Naive thymus-derived CD4-positive, alpha-beta T cell (primary cell): ENCODE data around the gene ZBTB7C. TPM values are rescaled to one million over a fixed set of nuclear protein-coding genes. Genes with fewer than 3 reads are reported as not detected.

Experiments used
- ATAC-seq: fragments of 150-1000 bp; cut with Tn5 transposase; 2 replicates; pipeline ENCODE4 v1.10.0; 2021; ENCODE audit warnings: mild to moderate bottlenecking, moderate library complexity
- CTCF ChIA-PET: fragments of 350-600 bp; sonication (Branson Sonifier 250); formaldehyde crosslinking; loops from one replicate; lab custom pipeline; 2021; ENCODE audit warnings: antibody characterized with exemption; lab: Charles Lee
- POLR2A ChIA-PET: fragments of 350-600 bp; sonication (Branson Sonifier 250); formaldehyde crosslinking; loops from one replicate; lab custom pipeline; 2021; ENCODE audit warnings: antibody characterized with exemption, inconsistent platforms; lab: Charles Lee
- DNase-seq, 9 donors: peaks; one replicate each; pipeline versions ENCODE4 v3.0.0 to v3.0.0-alpha.2; 2020 to 2022; ENCODE audit warnings: mixed read lengths in 1 of 9
- H3K27ac ChIP-seq: one replicate; pipeline ENCODE4 v1.7.0; 2013; ENCODE audit warnings: mild to moderate bottlenecking, low read depth, low read length, moderate library complexity
- H3K27me3 ChIP-seq, 2 donors: one replicate each; pipeline ENCODE4 v1.7.0; 2013; ENCODE audit warnings: low read length in 2 of 2, mild to moderate bottlenecking in 2 of 2, moderate library complexity in 2 of 2; ENCODE audit not compliant: control insufficient read depth in 2 of 2, insufficient read depth in 2 of 2
- H3K36me3 ChIP-seq, 3 experiments: 1 replicate in 2 of 3; 2 replicates in 1 of 3; pipeline ENCODE4 v1.7.0; 2013; ENCODE audit warnings: low read length in 3 of 3, mild to moderate bottlenecking in 3 of 3, moderate library complexity in 1 of 3; ENCODE audit not compliant: insufficient read depth in 3 of 3, control insufficient read depth in 2 of 3
- H3K4me1 ChIP-seq, 2 donors: one replicate each; pipeline ENCODE4 v1.7.0; 2013; ENCODE audit warnings: low read length in 2 of 2, mild to moderate bottlenecking in 2 of 2, moderate library complexity in 1 of 2; ENCODE audit not compliant: control insufficient read depth in 2 of 2, insufficient read depth in 2 of 2
- H3K4me3 ChIP-seq: 2 replicates; pipeline ENCODE4 v1.7.0; 2013; ENCODE audit warnings: mild to moderate bottlenecking, low read length
- H3K9me3 ChIP-seq, 3 experiments: 1 replicate in 2 of 3; 2 replicates in 1 of 3; pipeline ENCODE4 v1.7.0; 2013; ENCODE audit warnings: low read length in 3 of 3; ENCODE audit not compliant: control insufficient read depth in 2 of 3
- H3K27ac Mint-ChIP-seq, 9 donors: one replicate each; pipeline ENCODE4 v1.8.0; 2020 to 2022; ENCODE audit warnings: mixed read lengths in 9 of 9, mild to moderate bottlenecking in 8 of 9, moderate library complexity in 5 of 9, inconsistent platforms in 2 of 9
- H3K27me3 Mint-ChIP-seq, 5 donors: one replicate each; pipeline ENCODE4 v1.8.0; 2021 to 2022; ENCODE audit warnings: mixed read lengths in 5 of 5, mild to moderate bottlenecking in 1 of 5
- H3K36me3 Mint-ChIP-seq, 5 donors: one replicate each; pipeline ENCODE4 v1.8.0; 2020 to 2022; ENCODE audit warnings: mixed read lengths in 5 of 5, mild to moderate bottlenecking in 3 of 5, inconsistent platforms in 1 of 5
- H3K4me1 Mint-ChIP-seq, 7 donors: one replicate each; pipeline ENCODE4 v1.8.0; 2020 to 2022; ENCODE audit warnings: mixed read lengths in 7 of 7, mild to moderate bottlenecking in 3 of 7, inconsistent platforms in 1 of 7
- H3K4me3 Mint-ChIP-seq, 10 donors: one replicate each; pipeline ENCODE4 v1.8.0; 2020 to 2022; ENCODE audit warnings: mild to moderate bottlenecking in 10 of 10, mixed read lengths in 10 of 10, moderate library complexity in 6 of 10, inconsistent platforms in 2 of 10
- H3K9me3 Mint-ChIP-seq, 11 donors: one replicate each; pipeline ENCODE4 v1.8.0; 2020 to 2022; ENCODE audit warnings: mixed read lengths in 11 of 11, mild to moderate bottlenecking in 4 of 11, inconsistent platforms in 1 of 11, moderate library complexity in 1 of 11
- intact Hi-C, 2 donors: fragments of 100-400 bp; cut with micrococcal nuclease; formaldehyde crosslinking; loops; one replicate each; pipeline ENCODE4 v1.15.1; 2023
- polyA plus RNA-seq, 2 donors: library from polyadenylated mRNA; unstranded; fragments of 300-500 nt; fragmentation: Illumina TruSeq; gene quantifications; one replicate each; pipeline ENCODE4 v1.2.3, GENCODE V29; 2021
- total RNA-seq, 6 experiments: library from RNA in 5 of 6; stranded (reverse) in 5 of 6; gene quantifications; 1 replicate in 5 of 6; 2 replicates in 1 of 6; pipeline ENCODE4 v1.2.3 and lab custom pipeline; 2021 to 2026

ZBTB7C gene
- total and polyA plus RNA-seq, 7 experiments from 2014 or later: 0.51 TPM; not detected in 6

DNA sequence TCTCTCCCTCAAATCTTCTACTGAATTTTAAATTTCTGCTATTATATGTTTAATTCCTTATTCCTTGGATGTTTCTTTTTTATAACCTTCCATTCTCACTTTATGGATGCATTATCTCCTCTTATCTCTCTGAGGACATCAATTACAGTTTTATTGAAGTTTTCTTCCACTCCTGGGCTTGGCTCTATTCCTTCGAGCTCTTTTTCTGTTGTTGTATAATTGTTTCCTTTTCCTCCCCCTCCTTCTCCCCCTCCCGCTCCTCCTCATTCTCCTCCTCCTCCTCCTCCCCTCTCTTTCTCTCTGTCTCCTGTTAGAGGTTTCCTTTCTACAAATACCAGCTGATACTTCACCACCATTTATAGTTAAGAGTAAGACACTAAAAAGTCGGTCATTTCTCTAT, 209.8 kb downstream of the ZBTB7C start:
- Mint-ChIP-seq H3K36me3 (no peaks in the 10 kb centered on the region), H3K27me3 (peaks cover 39 to 56% (median 41%) of the 10 kb centered on the region in 5 donors), H3K4me1 (peaks cover 0 to 2% (median 0%) of the 10 kb centered on the region in 7 donors), H3K4me3 (no peak overlapping the region), H3K9me3 (peaks cover 0 to 4% (median 0%) of the 10 kb centered on the region in 11 donors), H3K27ac (no peak overlapping the region)
- ATAC-seq (no peak), DNase-seq (no peak)
- Histone ChIP-seq H3K27ac (no peak overlapping the region), H3K9me3 (no peaks in the 10 kb centered on the region), H3K27me3 (peaks cover 0 to 4% of the 10 kb centered on the region in 2 donors), H3K36me3 (no peaks in the 10 kb centered on the region), H3K4me1 (no peaks in the 10 kb centered on the region), H3K4me3 (no peak overlapping the region)
- CTCF ChIA-PET: no interaction called here
- POLR2A ChIA-PET: no interaction called here
- intact Hi-C loops: no loop called here

DNA sequence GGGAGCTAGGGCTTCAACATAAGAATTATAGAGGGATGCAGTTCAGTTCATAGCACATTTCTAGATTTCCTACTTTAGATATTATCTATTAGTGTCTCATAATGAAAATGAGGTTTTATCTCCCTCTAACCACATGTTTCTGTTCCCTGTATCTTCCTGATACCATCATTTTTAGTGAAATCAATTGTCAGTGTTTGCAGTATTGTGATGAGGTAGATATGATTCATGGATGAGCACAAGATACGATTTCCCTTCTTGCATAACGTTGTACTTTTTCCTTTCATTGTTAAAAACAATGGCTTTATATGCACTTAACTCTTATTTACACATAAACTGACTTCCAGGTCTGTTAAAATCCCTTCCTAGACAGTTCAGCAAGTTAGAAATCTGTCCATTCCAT, 211.4 kb downstream of the ZBTB7C start:
- peaks cover 33 to 60% (median 37%) of the 10 kb centered on the region in 5 donors for H3K27me3 Mint-ChIP-seq
- ATAC-seq (no peak), DNase-seq (no peak)
- H3K27ac Mint-ChIP-seq: no peak overlapping the region
- no peaks in the 10 kb centered on the region for H3K9me3 ChIP-seq
- H3K4me1 Mint-ChIP-seq: no peaks in the 10 kb centered on the region
- no peak overlapping the region for H3K4me3 Mint-ChIP-seq
- H3K4me3 ChIP-seq: no peak overlapping the region
- no peak overlapping the region for H3K27ac ChIP-seq
- ChIA-PET POLR2A (no interaction called here), CTCF (no interaction called here)
- peaks cover 0 to 4% (median 0%) of the 10 kb centered on the region in 11 donors for H3K9me3 Mint-ChIP-seq
- H3K36me3 Mint-ChIP-seq: no peaks in the 10 kb centered on the region
- intact Hi-C loops: no loop called here
- H3K4me1 ChIP-seq: no peaks in the 10 kb centered on the region
- H3K36me3 ChIP-seq: no peaks in the 10 kb centered on the region
- H3K27me3 ChIP-seq: peaks cover 0 to 4% of the 10 kb centered on the region in 2 donors

DNA sequence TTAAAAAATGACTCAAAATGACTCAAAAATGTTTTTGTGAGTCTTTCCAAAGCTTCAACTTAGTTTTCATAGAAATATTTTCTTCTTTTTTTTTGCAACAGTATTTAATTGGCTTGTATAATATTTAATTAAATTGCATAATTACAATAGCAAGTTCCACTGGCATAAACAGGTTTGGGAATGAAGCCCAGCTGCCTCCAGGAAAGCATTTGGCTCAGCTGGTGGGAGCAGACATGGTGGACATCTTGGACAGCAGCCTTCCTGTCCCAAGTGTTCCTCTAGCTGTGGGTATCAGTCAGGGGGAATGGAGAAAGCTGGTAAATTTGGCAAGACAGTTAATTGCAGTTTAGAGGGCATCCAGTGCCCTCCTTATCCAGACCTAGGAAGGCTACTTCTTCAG, 213.4 kb downstream of the ZBTB7C start:
- CTCF ChIA-PET: no interaction called here

DNA sequence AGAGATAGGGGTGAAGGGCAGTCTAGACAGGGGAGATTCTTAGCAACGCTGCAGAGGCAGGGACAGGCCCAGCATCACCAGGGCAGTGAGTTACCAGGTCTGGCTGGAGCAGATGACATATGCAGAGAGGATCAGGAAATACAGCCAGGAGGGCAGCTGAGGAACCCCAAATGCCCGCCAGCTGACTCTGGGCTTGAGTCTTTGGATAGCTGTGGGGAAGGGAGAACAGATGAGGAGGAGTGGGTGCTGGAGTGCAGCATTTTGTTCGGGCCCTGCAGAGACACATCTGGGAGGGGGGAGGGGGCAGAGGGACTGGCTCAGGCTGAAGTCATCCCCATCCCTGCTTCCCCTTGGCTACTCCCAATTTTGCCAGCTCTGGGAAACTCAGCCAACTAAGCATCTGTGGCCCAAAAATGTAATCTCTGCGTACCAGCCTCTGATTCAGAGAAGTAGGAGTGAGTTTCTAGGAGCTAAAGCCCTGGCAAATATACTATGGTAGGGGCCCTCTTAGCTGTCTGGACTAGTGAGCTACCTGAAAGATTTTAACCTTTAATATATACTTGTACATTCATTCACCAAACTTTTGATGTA, 214.5 kb downstream of the ZBTB7C start:
- H3K27me3 Mint-ChIP-seq: peaks cover 13 to 47% (median 20%) of the 10 kb centered on the region in 5 donors
- Histone ChIP-seq H3K4me3 (no peak overlapping the region), H3K9me3 (no peaks in the 10 kb centered on the region), H3K36me3 (no peaks in the 10 kb centered on the region), H3K4me1 (no peaks in the 10 kb centered on the region), H3K27ac (no peak overlapping the region), H3K27me3 (no peaks in the 10 kb centered on the region)
- ATAC-seq: no peak
- ChIA-PET POLR2A (no interaction called here), CTCF (no interaction called here)
- DNase-seq: no peak
- no peak overlapping the region for H3K4me3 Mint-ChIP-seq
- no peak overlapping the region for H3K27ac Mint-ChIP-seq
- H3K9me3 Mint-ChIP-seq: peaks cover 0 to 4% (median 0%) of the 10 kb centered on the region in 11 donors
- no peaks in the 10 kb centered on the region for H3K4me1 Mint-ChIP-seq
- intact Hi-C loops: no loop called here
- H3K36me3 Mint-ChIP-seq: no peaks in the 10 kb centered on the region

More for the DNA sequence above, 213.4 kb downstream of the ZBTB7C start:
- no peak overlapping the region for H3K4me3 Mint-ChIP-seq
- H3K27me3 ChIP-seq: no peaks in the 10 kb centered on the region
- no peak overlapping the region for H3K4me3 ChIP-seq
- H3K9me3 Mint-ChIP-seq: peaks cover 0 to 4% (median 0%) of the 10 kb centered on the region in 11 donors
- no peaks in the 10 kb centered on the region for H3K36me3 Mint-ChIP-seq
- intact Hi-C loops: no loop called here
- no peaks in the 10 kb centered on the region for H3K9me3 ChIP-seq
- H3K27me3 Mint-ChIP-seq: peaks cover 21 to 51% (median 24%) of the 10 kb centered on the region in 5 donors
- DNase-seq (no peak), ATAC-seq (no peak)
- H3K36me3 ChIP-seq: no peaks in the 10 kb centered on the region
- POLR2A ChIA-PET: no interaction called here
- H3K27ac Mint-ChIP-seq: no peak overlapping the region
- no peaks in the 10 kb centered on the region for H3K4me1 ChIP-seq
- H3K4me1 Mint-ChIP-seq: no peaks in the 10 kb centered on the region
- no peak overlapping the region for H3K27ac ChIP-seq

DNA sequence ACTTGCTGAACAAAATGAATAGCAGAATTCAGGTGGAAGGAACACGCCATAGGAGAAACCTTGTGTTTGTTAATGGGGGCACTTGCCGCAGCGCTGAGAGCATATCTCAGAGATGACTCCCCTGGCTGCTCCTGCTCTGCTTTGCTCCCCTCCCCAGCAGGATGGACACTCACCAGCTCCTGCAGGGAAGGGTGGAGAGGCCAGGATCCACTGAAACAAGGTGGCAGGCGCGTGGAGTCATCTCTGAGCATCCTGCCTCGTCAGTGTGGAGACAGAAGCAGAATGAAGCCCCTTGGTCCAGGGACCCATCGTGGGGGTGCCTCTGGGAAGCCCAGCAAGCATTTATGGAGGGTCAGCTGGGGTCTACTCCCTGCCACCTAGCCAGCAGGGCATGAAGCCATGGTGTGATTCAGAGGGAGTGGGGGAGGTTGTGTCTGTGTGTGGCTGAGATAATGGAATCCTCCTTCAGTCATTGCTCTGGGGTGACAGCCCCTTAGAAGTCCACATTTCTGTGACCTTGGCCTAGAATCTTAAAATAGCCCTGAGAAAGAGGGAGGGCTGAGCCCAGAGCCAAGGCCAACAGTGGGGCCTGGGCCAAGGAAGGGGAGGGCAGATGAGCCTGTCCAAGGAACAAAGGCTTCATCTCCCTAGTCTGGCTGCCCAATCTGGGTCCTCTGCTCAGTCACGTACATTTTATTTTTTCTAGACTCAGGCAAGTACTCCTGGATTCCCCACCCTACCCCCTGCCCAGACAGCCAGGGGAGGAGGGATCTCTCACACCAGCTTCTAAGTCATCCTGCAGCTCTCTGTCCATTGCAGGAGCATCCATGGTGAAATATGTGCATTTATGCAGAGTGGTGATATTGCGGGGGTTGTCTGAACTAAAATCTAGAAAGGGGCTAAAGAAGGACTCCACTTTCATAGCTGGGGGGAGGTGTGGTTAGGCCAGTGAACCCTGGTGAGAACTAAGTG, 215.4 kb downstream of the ZBTB7C start:
- H3K27ac ChIP-seq: no peak overlapping the region
- peaks cover 0 to 4% (median 0%) of the 10 kb centered on the region in 11 donors for H3K9me3 Mint-ChIP-seq
- H3K36me3 Mint-ChIP-seq: no peaks in the 10 kb centered on the region
- no peaks in the 10 kb centered on the region for H3K27me3 ChIP-seq
- intact Hi-C loops: no loop called here
- H3K4me3 ChIP-seq: no peak overlapping the region
- CTCF ChIA-PET: no interaction called here
- no peak overlapping the region for H3K4me3 Mint-ChIP-seq
- no peaks in the 10 kb centered on the region for H3K9me3 ChIP-seq
- peaks cover 0 to under 1% (median 0%) of the 10 kb centered on the region in 7 donors for H3K4me1 Mint-ChIP-seq
- no peak overlapping the region for H3K27ac Mint-ChIP-seq
- no peaks in the 10 kb centered on the region for H3K36me3 ChIP-seq
- H3K27me3 Mint-ChIP-seq: peaks cover 7 to 44% (median 15%) of the 10 kb centered on the region in 5 donors
- H3K4me1 ChIP-seq: no peaks in the 10 kb centered on the region
- DNase-seq: no peak
- ATAC-seq: no peak
- POLR2A ChIA-PET: no interaction called here

DNA sequence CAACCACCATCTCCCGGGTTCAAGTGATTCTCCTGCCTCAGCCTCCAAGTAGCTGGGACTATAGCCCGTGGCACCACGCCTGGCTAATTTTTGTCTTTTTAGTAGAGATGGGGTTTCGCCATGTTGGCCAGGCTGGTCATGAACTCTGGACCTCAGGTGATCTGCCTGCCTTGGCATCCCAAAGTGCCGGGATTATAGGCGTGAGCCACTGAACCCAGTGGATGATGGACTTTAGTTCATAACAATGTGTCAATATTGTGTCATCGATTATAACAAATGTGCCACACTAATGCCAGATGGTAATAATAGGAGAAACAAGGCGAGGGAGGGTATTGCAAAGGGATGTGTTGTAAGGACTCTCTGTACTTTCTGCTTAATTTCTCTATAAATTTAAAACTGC, 216.6 kb downstream of the ZBTB7C start:
- Histone ChIP-seq H3K27me3 (no peaks in the 10 kb centered on the region), H3K9me3 (no peaks in the 10 kb centered on the region), H3K27ac (no peak overlapping the region), H3K4me3 (no peak overlapping the region), H3K4me1 (no peaks in the 10 kb centered on the region), H3K36me3 (no peaks in the 10 kb centered on the region)
- H3K4me3 Mint-ChIP-seq: no peak overlapping the region
- intact Hi-C loops: no loop called here
- ChIA-PET CTCF (no interaction called here), POLR2A (no interaction called here)
- H3K9me3 Mint-ChIP-seq: peaks cover 0 to 4% (median 0%) of the 10 kb centered on the region in 11 donors
- no peaks in the 10 kb centered on the region for H3K36me3 Mint-ChIP-seq
- peaks cover 0 to 1% (median 0%) of the 10 kb centered on the region in 7 donors for H3K4me1 Mint-ChIP-seq
- H3K27ac Mint-ChIP-seq: no peak overlapping the region
- DNase-seq (no peak), ATAC-seq (no peak)
- peaks cover 2 to 42% (median 19%) of the 10 kb centered on the region in 5 donors for H3K27me3 Mint-ChIP-seq
